ENCODE measurements around the gene MAP2. TPM values are rescaled to one million over a fixed set of nuclear protein-coding genes. Genes with fewer than 3 reads are reported as not detected.

MAP2 gene
- total and polyA plus RNA-seq, 2 donors (not counting 1 experiment from before 2014, with no cell fraction given), result 51.0 to 60.1 TPM

DNA sequence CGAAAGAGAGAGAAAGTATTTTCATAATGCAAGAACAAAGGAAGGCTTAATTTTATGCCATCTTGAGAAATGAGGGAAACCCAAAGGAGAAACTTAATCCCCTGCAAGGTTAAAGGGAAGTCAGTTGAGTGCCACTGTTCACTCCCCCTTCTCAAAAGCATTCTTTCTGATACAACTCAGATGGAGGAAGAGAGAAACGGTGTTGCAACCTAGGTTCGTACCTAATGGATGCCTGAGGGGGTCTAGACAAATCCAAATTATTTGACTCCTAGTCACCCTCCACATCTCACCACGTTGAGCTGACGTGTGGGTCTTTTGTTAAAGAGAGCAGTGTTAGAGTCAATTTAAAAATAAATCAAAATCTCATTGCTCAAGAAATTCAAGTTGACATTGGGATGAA, 295.2 kb downstream of the MAP2 start:
- Histone ChIP-seq H2AFZ (ENCODE audit: low read length) (no peak overlapping the region), H3K4me1 (ENCODE audit: control insufficient read depth, extremely low read depth, insufficient read depth, low read length) (peaks cover 4% of the 10 kb centered on the region), H3K36me3 (ENCODE audit: control insufficient read depth, insufficient read depth, low read length) (no peaks in the 10 kb centered on the region), H3K79me2 (ENCODE audit: control insufficient read depth, insufficient read depth, low read length) (no peaks in the 10 kb centered on the region), H3K9ac (ENCODE audit: insufficient read depth, low read length) (no peak overlapping the region), H3K27ac (ENCODE audit: insufficient read depth, low read length) (no peak overlapping the region), H3K9me3 (ENCODE audit: control insufficient read depth, insufficient read depth, low read depth, low read length) (no peaks in the 10 kb centered on the region), H4K20me1 (ENCODE audit: control insufficient read depth, extremely low read depth, insufficient read depth, low read length) (no peaks in the 10 kb centered on the region), H3K4me3 (replicated peaks in 1 of 4; ENCODE audit: control extremely low read depth in 1 of 4, insufficient read depth in 1 of 4, low read depth in 3 of 4, low read length in 4 of 4) (no peak overlapping the region), H3K4me2 (ENCODE audit: extremely low read depth, insufficient read depth, low read length) (no peak overlapping the region), H3K27me3 (ENCODE audit: control insufficient read depth, insufficient read depth, low read length) (no peaks in the 10 kb centered on the region)
- DNase-seq (ENCODE audit: low read depth in 2 of 2), result no peak
- TF ChIP-seq, protein P1, sequence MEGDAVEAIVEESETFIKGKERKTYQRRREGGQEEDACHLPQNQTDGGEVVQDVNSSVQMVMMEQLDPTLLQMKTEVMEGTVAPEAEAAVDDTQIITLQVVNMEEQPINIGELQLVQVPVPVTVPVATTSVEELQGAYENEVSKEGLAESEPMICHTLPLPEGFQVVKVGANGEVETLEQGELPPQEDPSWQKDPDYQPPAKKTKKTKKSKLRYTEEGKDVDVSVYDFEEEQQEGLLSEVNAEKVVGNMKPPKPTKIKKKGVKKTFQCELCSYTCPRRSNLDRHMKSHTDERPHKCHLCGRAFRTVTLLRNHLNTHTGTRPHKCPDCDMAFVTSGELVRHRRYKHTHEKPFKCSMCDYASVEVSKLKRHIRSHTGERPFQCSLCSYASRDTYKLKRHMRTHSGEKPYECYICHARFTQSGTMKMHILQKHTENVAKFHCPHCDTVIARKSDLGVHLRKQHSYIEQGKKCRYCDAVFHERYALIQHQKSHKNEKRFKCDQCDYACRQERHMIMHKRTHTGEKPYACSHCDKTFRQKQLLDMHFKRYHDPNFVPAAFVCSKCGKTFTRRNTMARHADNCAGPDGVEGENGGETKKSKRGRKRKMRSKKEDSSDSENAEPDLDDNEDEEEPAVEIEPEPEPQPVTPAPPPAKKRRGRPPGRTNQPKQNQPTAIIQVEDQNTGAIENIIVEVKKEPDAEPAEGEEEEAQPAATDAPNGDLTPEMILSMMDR (conservative IDR thresholded peaks at IDR 0.05 in 1 of 2, IDR thresholded peaks at IDR 0.05 in 1 of 2; ENCODE audit: low read depth in 1 of 2, low read length in 2 of 2), result no peak
- TF ChIP-seq EZH2 (IDR thresholded peaks at IDR 0.05; ENCODE audit: low read length, missing control alignments), result no peak

GRCh38 chr2:209721497-209721896, 297.6 kb downstream of the MAP2 start:
- no peaks in the 10 kb centered on the region for H3K9me3 ChIP-seq (ENCODE audit: control insufficient read depth, insufficient read depth, low read depth, low read length)
- no peak overlapping the region for H2AFZ ChIP-seq (ENCODE audit: low read length)
- peaks cover 4% of the 10 kb centered on the region for H3K4me1 ChIP-seq (ENCODE audit: control insufficient read depth, extremely low read depth, insufficient read depth, low read length)
- no peak overlapping the region for H3K4me2 ChIP-seq (ENCODE audit: extremely low read depth, insufficient read depth, low read length)
- no peak for TF ChIP-seq EZH2 (IDR thresholded peaks at IDR 0.05; ENCODE audit: low read length, missing control alignments)
- TF ChIP-seq, protein P1 (conservative IDR thresholded peaks at IDR 0.05 in 1 of 2, IDR thresholded peaks at IDR 0.05 in 1 of 2; ENCODE audit: low read depth in 1 of 2, low read length in 2 of 2), result no peak
- H3K79me2 ChIP-seq (ENCODE audit: control insufficient read depth, insufficient read depth, low read length), result no peaks in the 10 kb centered on the region
- peak; percentile 21 to 42 for DNase-seq (ENCODE audit: low read depth in 2 of 2)
- no peaks in the 10 kb centered on the region for H3K36me3 ChIP-seq (ENCODE audit: control insufficient read depth, insufficient read depth, low read length)
- no peak overlapping the region for H3K27ac ChIP-seq (ENCODE audit: insufficient read depth, low read length)
- H4K20me1 ChIP-seq (ENCODE audit: control insufficient read depth, extremely low read depth, insufficient read depth, low read length), result no peaks in the 10 kb centered on the region
- no peaks in the 10 kb centered on the region for H3K27me3 ChIP-seq (ENCODE audit: control insufficient read depth, insufficient read depth, low read length)
- H3K9ac ChIP-seq (ENCODE audit: insufficient read depth, low read length), result no peak overlapping the region
- no peak overlapping the region for H3K4me3 ChIP-seq (replicated peaks in 1 of 4; ENCODE audit: control extremely low read depth in 1 of 4, insufficient read depth in 1 of 4, low read depth in 3 of 4, low read length in 4 of 4)

- H3K4me3 ChIP-seq (replicated peaks in 1 of 4; ENCODE audit: control extremely low read depth in 1 of 4, insufficient read depth in 1 of 4, low read depth in 3 of 4, low read length in 4 of 4), result no peak overlapping the region
- H4K20me1 ChIP-seq (ENCODE audit: control insufficient read depth, extremely low read depth, insufficient read depth, low read length), result no peaks in the 10 kb centered on the region
- no peak for TF ChIP-seq EZH2 (IDR thresholded peaks at IDR 0.05; ENCODE audit: low read length, missing control alignments)
- TF ChIP-seq, protein P1 (conservative IDR thresholded peaks at IDR 0.05 in 1 of 2, IDR thresholded peaks at IDR 0.05 in 1 of 2; ENCODE audit: low read depth in 1 of 2, low read length in 2 of 2), result no peak
- H3K27me3 ChIP-seq (ENCODE audit: control insufficient read depth, insufficient read depth, low read length), result no peaks in the 10 kb centered on the region
- no peaks in the 10 kb centered on the region for H3K36me3 ChIP-seq (ENCODE audit: control insufficient read depth, insufficient read depth, low read length)
- no peaks in the 10 kb centered on the region for H3K9me3 ChIP-seq (ENCODE audit: control insufficient read depth, insufficient read depth, low read depth, low read length)
- H3K79me2 ChIP-seq (ENCODE audit: control insufficient read depth, insufficient read depth, low read length), result no peaks in the 10 kb centered on the region
- no peak overlapping the region for H2AFZ ChIP-seq (ENCODE audit: low read length)
- H3K9ac ChIP-seq (ENCODE audit: insufficient read depth, low read length), result no peak overlapping the region
- H3K4me2 ChIP-seq (ENCODE audit: extremely low read depth, insufficient read depth, low read length), result no peak overlapping the region
- no peak for DNase-seq (ENCODE audit: low read depth in 2 of 2)
- H3K27ac ChIP-seq (ENCODE audit: insufficient read depth, low read length), result no peak overlapping the region
- peaks cover under 1% of the 10 kb centered on the region for H3K4me1 ChIP-seq (ENCODE audit: control insufficient read depth, extremely low read depth, insufficient read depth, low read length)
Measured at GRCh38 chr2:209726311-209726710, 302.5 kb downstream of the MAP2 start.
